SU-DHL-6 (cell line): ENCODE data around the gene MYLK.

Experiments
- CTCF ChIP-seq: fragments of 200-600 bp; sonication (generic); IDR thresholded peaks from one replicate; pipeline ENCODE4 v1.5.1; 2017; ENCODE audit warnings: antibody characterized with exemption, mild to moderate bottlenecking, low read length, moderate library complexity; ENCODE audit not compliant: insufficient read depth, poor library complexity, severe bottlenecking
- EZH2phosphoT487 ChIP-seq: fragments of 200-600 bp; sonication (generic), shearing (Covaris generic); conservative IDR thresholded peaks from 2 replicates; pipeline ENCODE4 v1.6.1; 2018; ENCODE audit warnings: mild to moderate bottlenecking, antibody characterized with exemption, low read length, moderate library complexity, mixed read lengths

- no peak for TF ChIP-seq CTCF
- no peak for TF ChIP-seq EZH2phosphoT487
These were observed 239.8 kb downstream of the MYLK start for GRCh38 chr3:123644358-123644757.
